Measurements from ENCODE around the gene MDN1.

- TF ChIP-seq CTCF (IDR thresholded peaks at IDR 0.05): no peak
- TF ChIP-seq POLR2AphosphoS5 (IDR thresholded peaks at IDR 0.05): no peak
- no peak for TF ChIP-seq POLR2A (IDR thresholded peaks at IDR 0.05)
- TF ChIP-seq EP300 (IDR thresholded peaks at IDR 0.05): no peak
Measured at GRCh38 chr6:89618026-89618425, 201.6 kb downstream of the MDN1 start.

All from stomach (tissue), 4 donors.